GM23338 (cell line): ENCODE measurements around the gene EGF.

Experiments used
- CTCF ChIP-seq, 2 experiments: fragments of 200-600 bp in 1 of 2; sonication (generic) in 1 of 2; conservative IDR thresholded peaks; 2 replicates each; pipeline versions ENCODE4 v1.5.1 to v1.6.1; 2016 to 2017; ENCODE audit warnings: antibody characterized with exemption in 2 of 2, low read depth in 2 of 2, mild to moderate bottlenecking in 2 of 2, moderate library complexity in 1 of 2
- POLR2AphosphoS5 ChIP-seq: IDR thresholded peaks from 2 replicates; pipeline ENCODE4 v1.6.1; 2016; ENCODE audit warnings: antibody characterized with exemption, low read depth
- REST ChIP-seq: IDR thresholded peaks from one replicate; pipeline ENCODE4 v1.6.1; 2018; ENCODE audit warnings: antibody characterized with exemption; ENCODE audit not compliant: unreplicated experiment

- TF ChIP-seq CTCF (conservative IDR thresholded peaks at IDR 0.05; ENCODE audit: low read depth in 2 of 2) (no peak), POLR2AphosphoS5 (no peak), REST (no peak)
Observed at GRCh38 chr4:110014233-110014632, 101.5 kb downstream of the EGF start.
